Measurements from ENCODE around the gene GNAI3. TPM values are rescaled to one million over a fixed set of nuclear protein-coding genes. Genes with fewer than 3 reads are reported as not detected.

Gene GNAI3
- total and polyA plus RNA-seq, 2 of the 13 experiments (the other 11 are each of a cell fraction or from before 2014, with no cell fraction given), result 4.3 to 9.0 TPM

- TF ChIP-seq AHDC1 (CRISPR knock-in tag; IDR thresholded peaks at IDR 0.05; ENCODE audit: borderline replicate concordance) (peak; percentile 84; the same call in 1 of the 2 replicates), ZFYVE20 (CRISPR knock-in tag; IDR thresholded peaks at IDR 0.05; ENCODE audit: borderline replicate concordance, low read depth) (no peak), SP1 (IDR thresholded peaks at IDR 0.05) (no peak), SP1 (CRISPR knock-in tag; IDR thresholded peaks at IDR 0.05) (no peak), TFE3 (CRISPR knock-in tag; IDR thresholded peaks at IDR 0.05) (0 out of 2 replicates have a peak, but pooled peaks have one; percentile 18), ESRRA (CRISPR knock-in tag; IDR thresholded peaks at IDR 0.05; ENCODE audit: low read depth) (peak; percentile 97), MEIS1 (CRISPR knock-in tag; IDR thresholded peaks at IDR 0.05; ENCODE audit: borderline replicate concordance) (no peak), TARDBP (CRISPR knock-in tag; IDR thresholded peaks at IDR 0.05) (peak; percentile 54; the same call in 1 of the 2 replicates), ZNF883 (CRISPR knock-in tag; IDR thresholded peaks at IDR 0.05; ENCODE audit: not compliant biosample characterization) (no peak), FOXJ3 (CRISPR knock-in tag; IDR thresholded peaks at IDR 0.05; ENCODE audit: borderline replicate concordance) (peak; percentile 35; the same call in 1 of the 2 replicates), ARID2 (CRISPR knock-in tag; IDR thresholded peaks at IDR 0.05; ENCODE audit: borderline replicate concordance) (no peak), RARA (CRISPR knock-in tag; IDR thresholded peaks at IDR 0.05) (peak; percentile 38; the same call in 1 of the 2 replicates), NFRKB (IDR thresholded peaks at IDR 0.05) (no peak), ZNF329 (CRISPR knock-in tag; IDR thresholded peaks at IDR 0.05; ENCODE audit: low read depth) (no peak), ZC3H13 (CRISPR knock-in tag; IDR thresholded peaks at IDR 0.05) (no peak), HDAC2 (CRISPR knock-in tag; IDR thresholded peaks at IDR 0.05) (peak; percentile 81), IRF2 (CRISPR knock-in tag; IDR thresholded peaks at IDR 0.05) (peak; percentile 40; the same call in 1 of the 2 replicates), PATZ1 (CRISPR knock-in tag; IDR thresholded peaks at IDR 0.05) (0 out of 2 replicates have a peak, but pooled peaks have one; percentile 18), ZNF614 (CRISPR knock-in tag; IDR thresholded peaks at IDR 0.05; ENCODE audit: borderline replicate concordance) (peak; percentile 37; the same call in 1 of the 2 replicates), SALL1 (CRISPR knock-in tag; IDR thresholded peaks at IDR 0.05) (peak; percentile 86; the same call in 1 of the 2 replicates), NRL (CRISPR knock-in tag; IDR thresholded peaks at IDR 0.05; ENCODE audit: borderline replicate concordance) (no peak), HDAC1 (CRISPR knock-in tag; IDR thresholded peaks at IDR 0.05) (peak; percentile 60), SOX6 (IDR thresholded peaks at IDR 0.05) (no peak), SOX6 (CRISPR knock-in tag; IDR thresholded peaks at IDR 0.05) (peak; percentile 86)
These were observed 37.6 kb downstream of the GNAI3 start (continued) for GRCh38 chr1:109586055-109586454.
